Measurements from ENCODE around the gene MC1R.
A peak's percentile ranks its signal among the peaks of the same experiment; 100 is the strongest.

The MC1R gene

GRCh38 chr16:89946515-89946914 is 27.9 kb downstream of the MC1R start:
- Histone ChIP-seq H3K4me3 (ENCODE audit: low read length) (no peak overlapping the region), H3K4me1 (ENCODE audit: insufficient read depth, low read length) (no peaks in the 10 kb centered on the region), H3K9me3 (ENCODE audit: insufficient read depth, low read depth, low read length) (no peaks in the 10 kb centered on the region), H3K27me3 (ENCODE audit: insufficient read depth, low read length) (peaks cover 42% of the 10 kb centered on the region), H3K27ac (ENCODE audit: low read length) (no peak overlapping the region), H3K9ac (ENCODE audit: low read depth, low read length) (no peak overlapping the region), H3K36me3 (ENCODE audit: insufficient read depth, low read depth, low read length) (no peaks in the 10 kb centered on the region)

GRCh38 chr16:89949121-89949742 is 30.6 kb downstream of the MC1R start:
- peak overlapping the region; percentile 56; the same call in 1 of the 2 replicates for H3K4me3 ChIP-seq (ENCODE audit: low read length)
- no peaks in the 10 kb centered on the region for H3K36me3 ChIP-seq (ENCODE audit: insufficient read depth, low read depth, low read length)
- no peak overlapping the region for H3K9ac ChIP-seq (ENCODE audit: low read depth, low read length)
- H3K27me3 ChIP-seq (ENCODE audit: insufficient read depth, low read length) = peaks cover 42% of the 10 kb centered on the region
- H3K9me3 ChIP-seq (ENCODE audit: insufficient read depth, low read depth, low read length) = no peaks in the 10 kb centered on the region
- H3K27ac ChIP-seq (ENCODE audit: low read length) = no peak overlapping the region
- H3K4me1 ChIP-seq (ENCODE audit: insufficient read depth, low read length) = no peaks in the 10 kb centered on the region

- Histone ChIP-seq H3K27me3 (ENCODE audit: insufficient read depth, low read length) (peaks cover 39% of the 10 kb centered on the region), H3K4me3 (ENCODE audit: low read length) (no peak overlapping the region), H3K9me3 (ENCODE audit: insufficient read depth, low read depth, low read length) (no peaks in the 10 kb centered on the region), H3K4me1 (ENCODE audit: insufficient read depth, low read length) (peaks cover 2% of the 10 kb centered on the region; the same call in 1 of the 2 replicates), H3K36me3 (ENCODE audit: insufficient read depth, low read depth, low read length) (no peaks in the 10 kb centered on the region), H3K9ac (ENCODE audit: low read depth, low read length) (no peak overlapping the region), H3K27ac (ENCODE audit: low read length) (no peak overlapping the region)
Observed at GRCh38 chr16:89949756-89950155, 31.1 kb downstream of the MC1R start.

GRCh38 chr16:89951509-89951908 is 32.8 kb downstream of the MC1R start:
- Histone ChIP-seq H3K4me1 (ENCODE audit: insufficient read depth, low read length) (peaks cover 5% of the 10 kb centered on the region; the same call in 1 of the 2 replicates), H3K4me3 (ENCODE audit: low read length) (no peak overlapping the region), H3K9ac (ENCODE audit: low read depth, low read length) (no peak overlapping the region), H3K27ac (ENCODE audit: low read length) (no peak overlapping the region), H3K36me3 (ENCODE audit: insufficient read depth, low read depth, low read length) (0 out of 2 replicates have a peak, but pooled peaks cover 3% of the 10 kb centered on the region), H3K27me3 (ENCODE audit: insufficient read depth, low read length) (peaks cover 30% of the 10 kb centered on the region), H3K9me3 (ENCODE audit: insufficient read depth, low read depth, low read length) (no peaks in the 10 kb centered on the region)

- H3K36me3 ChIP-seq (ENCODE audit: insufficient read depth, low read depth, low read length) = 0 out of 2 replicates have a peak, but pooled peaks cover 3% of the 10 kb centered on the region
- no peak overlapping the region for H3K4me3 ChIP-seq (ENCODE audit: low read length)
- H3K9ac ChIP-seq (ENCODE audit: low read depth, low read length) = no peak overlapping the region
- peaks cover 5% of the 10 kb centered on the region; the same call in 1 of the 2 replicates for H3K4me1 ChIP-seq (ENCODE audit: insufficient read depth, low read length)
- H3K27ac ChIP-seq (ENCODE audit: low read length) = no peak overlapping the region
- no peaks in the 10 kb centered on the region for H3K9me3 ChIP-seq (ENCODE audit: insufficient read depth, low read depth, low read length)
- H3K27me3 ChIP-seq (ENCODE audit: insufficient read depth, low read length) = peaks cover 25% of the 10 kb centered on the region
Observed at GRCh38 chr16:89952049-89952448, 33.4 kb downstream of the MC1R start.

- Histone ChIP-seq H3K4me1 (ENCODE audit: insufficient read depth, low read length) (peaks cover 5% of the 10 kb centered on the region; the same call in 1 of the 2 replicates), H3K4me3 (ENCODE audit: low read length) (no peak overlapping the region), H3K36me3 (ENCODE audit: insufficient read depth, low read depth, low read length) (peaks cover 4% of the 10 kb centered on the region; the same call in 1 of the 2 replicates), H3K9me3 (ENCODE audit: insufficient read depth, low read depth, low read length) (no peaks in the 10 kb centered on the region), H3K9ac (ENCODE audit: low read depth, low read length) (no peak overlapping the region), H3K27ac (ENCODE audit: low read length) (no peak overlapping the region), H3K27me3 (ENCODE audit: insufficient read depth, low read length) (peaks cover 20% of the 10 kb centered on the region)
Observed at GRCh38 chr16:89952551-89952950, 33.9 kb downstream of the MC1R start.

DNA sequence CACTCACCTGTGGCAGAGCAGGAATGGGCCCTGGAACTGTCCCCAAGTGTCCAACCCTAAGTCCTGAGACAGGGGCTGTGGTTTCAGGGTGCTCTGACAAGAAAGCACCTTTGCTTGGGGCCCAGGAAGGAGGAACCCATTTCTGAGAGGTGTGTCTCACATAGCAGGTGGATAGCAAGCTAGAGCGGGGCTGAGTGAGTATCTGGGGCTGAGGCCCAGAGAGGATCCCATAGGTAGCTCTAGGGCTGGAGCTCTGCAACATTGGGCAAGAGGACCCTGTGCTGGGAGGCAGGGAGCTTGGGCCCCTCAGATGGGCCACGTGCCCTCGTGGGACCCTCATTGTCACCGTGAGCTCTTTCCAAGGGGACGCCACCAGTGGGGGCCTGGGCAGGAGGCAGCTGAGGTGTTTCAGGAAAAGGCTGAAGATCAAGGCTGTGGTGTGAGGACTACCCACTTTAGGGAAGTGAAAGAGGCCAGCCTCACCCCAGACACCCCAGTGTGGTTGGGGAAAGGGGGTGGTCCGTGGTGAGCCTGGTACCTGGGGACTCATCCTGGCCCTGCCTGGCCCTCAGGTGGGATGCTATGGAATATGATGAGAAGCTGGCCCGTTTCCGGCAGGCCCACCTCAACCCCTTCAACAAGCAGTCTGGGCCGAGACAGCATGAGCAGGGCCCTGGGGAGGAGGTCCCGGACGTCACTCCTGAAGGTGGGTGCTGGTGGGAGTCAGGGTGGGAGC is 35.2 kb downstream of the MC1R start:
- Histone ChIP-seq H3K27ac (ENCODE audit: low read length) (no peak overlapping the region), H3K36me3 (ENCODE audit: insufficient read depth, low read depth, low read length) (peaks cover 11% of the 10 kb centered on the region), H3K9ac (ENCODE audit: low read depth, low read length) (no peak overlapping the region)

DNA sequence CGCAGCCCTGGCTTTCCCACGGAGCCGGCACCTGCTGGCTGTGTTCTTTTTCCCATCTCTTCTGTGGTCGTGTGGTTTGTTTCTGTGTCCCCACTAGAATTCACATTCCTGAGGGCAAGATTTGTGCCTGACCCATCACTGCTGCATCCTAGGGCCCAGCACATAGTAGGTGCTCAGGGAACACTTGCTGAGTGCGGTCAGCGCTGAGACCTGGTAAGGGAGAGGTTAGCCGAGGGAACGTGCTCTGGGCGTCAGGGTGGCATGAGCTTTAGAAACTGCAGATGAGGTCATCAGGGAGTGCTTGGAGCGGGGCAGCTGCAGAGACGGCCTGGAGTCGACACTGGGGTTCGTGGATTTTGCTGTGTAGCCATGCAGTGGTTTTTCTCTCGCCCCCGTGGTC is 35.8 kb downstream of the MC1R start:
- H3K9ac ChIP-seq (ENCODE audit: low read depth, low read length) = no peak overlapping the region; the same call in 1 of the 2 replicates
- peaks cover 16% of the 10 kb centered on the region for H3K36me3 ChIP-seq (ENCODE audit: insufficient read depth, low read depth, low read length)
- H3K4me1 ChIP-seq (ENCODE audit: insufficient read depth, low read length) = peaks cover 5% of the 10 kb centered on the region; the same call in 1 of the 2 replicates
- H3K27ac ChIP-seq (ENCODE audit: low read length) = no peak overlapping the region
- H3K4me3 ChIP-seq (ENCODE audit: low read length) = no peak overlapping the region
- peaks cover 6% of the 10 kb centered on the region for H3K27me3 ChIP-seq (ENCODE audit: insufficient read depth, low read length)
- H3K9me3 ChIP-seq (ENCODE audit: insufficient read depth, low read depth, low read length) = no peaks in the 10 kb centered on the region

More for the DNA sequence above, 35.2 kb downstream of the MC1R start:
- Histone ChIP-seq H3K4me3 (ENCODE audit: low read length) (no peak overlapping the region), H3K4me1 (ENCODE audit: insufficient read depth, low read length) (peaks cover 5% of the 10 kb centered on the region; the same call in 1 of the 2 replicates), H3K9me3 (ENCODE audit: insufficient read depth, low read depth, low read length) (no peaks in the 10 kb centered on the region), H3K27me3 (ENCODE audit: insufficient read depth, low read length) (peaks cover 11% of the 10 kb centered on the region)

GRCh38 chr16:89955001-89955685 is 36.5 kb downstream of the MC1R start:
- Histone ChIP-seq H3K9me3 (ENCODE audit: insufficient read depth, low read depth, low read length) (no peaks in the 10 kb centered on the region), H3K27ac (ENCODE audit: low read length) (no peak overlapping the region), H3K36me3 (ENCODE audit: insufficient read depth, low read depth, low read length) (peaks cover 16% of the 10 kb centered on the region), H3K27me3 (ENCODE audit: insufficient read depth, low read length) (no peaks in the 10 kb centered on the region), H3K4me1 (ENCODE audit: insufficient read depth, low read length) (peaks cover 5% of the 10 kb centered on the region; the same call in 1 of the 2 replicates), H3K9ac (ENCODE audit: low read depth, low read length) (no peak overlapping the region; the same call in 1 of the 2 replicates), H3K4me3 (ENCODE audit: low read length) (no peak overlapping the region)

- H3K9ac ChIP-seq (ENCODE audit: low read depth, low read length) = no peak overlapping the region
- peaks cover 5% of the 10 kb centered on the region; the same call in 1 of the 2 replicates for H3K4me1 ChIP-seq (ENCODE audit: insufficient read depth, low read length)
- peaks cover 16% of the 10 kb centered on the region for H3K36me3 ChIP-seq (ENCODE audit: insufficient read depth, low read depth, low read length)
- H3K27ac ChIP-seq (ENCODE audit: low read length) = no peak overlapping the region
- no peaks in the 10 kb centered on the region for H3K9me3 ChIP-seq (ENCODE audit: insufficient read depth, low read depth, low read length)
- no peaks in the 10 kb centered on the region for H3K27me3 ChIP-seq (ENCODE audit: insufficient read depth, low read length)
- H3K4me3 ChIP-seq (ENCODE audit: low read length) = no peak overlapping the region
Observed at GRCh38 chr16:89956505-89957215, 38.0 kb downstream of the MC1R start.

GRCh38 chr16:89957216-89957785 is 38.6 kb downstream of the MC1R start:
- Histone ChIP-seq H3K9me3 (ENCODE audit: insufficient read depth, low read depth, low read length) (no peaks in the 10 kb centered on the region), H3K27ac (ENCODE audit: low read length) (no peak overlapping the region), H3K4me3 (ENCODE audit: low read length) (no peak overlapping the region), H3K27me3 (ENCODE audit: insufficient read depth, low read length) (no peaks in the 10 kb centered on the region), H3K9ac (ENCODE audit: low read depth, low read length) (no peak overlapping the region), H3K4me1 (ENCODE audit: insufficient read depth, low read length) (peaks cover 5% of the 10 kb centered on the region; the same call in 1 of the 2 replicates), H3K36me3 (ENCODE audit: insufficient read depth, low read depth, low read length) (peaks cover 16% of the 10 kb centered on the region)

Measured in iPS-20b (cell line).